ENCODE results near the gene PET117.

DNA sequence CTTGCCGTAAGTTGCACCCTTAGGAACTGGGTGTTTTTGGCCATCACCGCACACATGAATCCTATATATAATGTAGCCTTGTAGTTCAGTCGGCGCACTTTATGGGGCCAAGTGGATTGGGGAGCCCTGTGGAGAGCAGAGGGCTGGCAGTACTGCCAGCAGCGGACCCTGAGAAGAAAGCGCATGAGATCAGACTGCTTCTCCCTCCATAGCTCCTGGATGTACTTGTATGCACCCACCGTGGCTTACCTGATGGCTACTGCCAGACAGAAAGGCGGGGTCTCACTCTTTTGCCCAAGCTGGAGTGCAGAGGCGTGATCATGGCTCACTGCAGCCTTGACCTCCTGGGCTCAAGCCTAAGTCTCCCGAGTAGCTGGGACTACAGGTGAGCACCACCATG is 47.2 kb upstream of the PET117 start:
- TF ChIP-seq, protein P1, sequence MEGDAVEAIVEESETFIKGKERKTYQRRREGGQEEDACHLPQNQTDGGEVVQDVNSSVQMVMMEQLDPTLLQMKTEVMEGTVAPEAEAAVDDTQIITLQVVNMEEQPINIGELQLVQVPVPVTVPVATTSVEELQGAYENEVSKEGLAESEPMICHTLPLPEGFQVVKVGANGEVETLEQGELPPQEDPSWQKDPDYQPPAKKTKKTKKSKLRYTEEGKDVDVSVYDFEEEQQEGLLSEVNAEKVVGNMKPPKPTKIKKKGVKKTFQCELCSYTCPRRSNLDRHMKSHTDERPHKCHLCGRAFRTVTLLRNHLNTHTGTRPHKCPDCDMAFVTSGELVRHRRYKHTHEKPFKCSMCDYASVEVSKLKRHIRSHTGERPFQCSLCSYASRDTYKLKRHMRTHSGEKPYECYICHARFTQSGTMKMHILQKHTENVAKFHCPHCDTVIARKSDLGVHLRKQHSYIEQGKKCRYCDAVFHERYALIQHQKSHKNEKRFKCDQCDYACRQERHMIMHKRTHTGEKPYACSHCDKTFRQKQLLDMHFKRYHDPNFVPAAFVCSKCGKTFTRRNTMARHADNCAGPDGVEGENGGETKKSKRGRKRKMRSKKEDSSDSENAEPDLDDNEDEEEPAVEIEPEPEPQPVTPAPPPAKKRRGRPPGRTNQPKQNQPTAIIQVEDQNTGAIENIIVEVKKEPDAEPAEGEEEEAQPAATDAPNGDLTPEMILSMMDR (IDR thresholded peaks at IDR 0.05): no peak
- no peak for TF ChIP-seq EZH2 (IDR thresholded peaks at IDR 0.05; ENCODE audit: borderline replicate concordance, insufficient read depth, low read depth, low read length, poor library complexity, severe bottlenecking)

Data from B cell (primary cell).